ENCODE data around the gene AMPH. TPM values are rescaled to one million over a fixed set of nuclear protein-coding genes. Genes with fewer than 3 reads are reported as not detected.

AMPH gene
- total RNA-seq, 4 donors from 2014 or later: 2.2 to 6.6 (median 5.9) TPM; not detected in 1

DNA sequence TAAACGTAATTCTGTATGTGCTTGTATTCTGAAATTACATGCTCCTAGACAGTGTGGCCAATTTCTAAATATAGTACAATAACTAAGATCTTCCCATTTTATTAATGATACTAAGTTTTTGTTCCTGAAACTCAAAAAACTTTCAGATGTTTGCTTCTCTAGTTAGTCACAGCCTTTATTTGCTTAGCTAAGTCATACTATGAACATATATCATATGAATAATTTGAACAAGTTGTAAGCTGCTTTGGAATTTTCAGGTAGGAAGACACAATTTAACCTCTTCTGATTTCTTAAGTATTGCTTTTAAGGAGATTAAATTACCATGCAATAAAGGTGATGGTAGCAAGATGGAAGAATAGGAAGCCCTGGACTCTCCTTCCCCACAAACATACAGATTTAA lies 148.7 kb downstream of the AMPH start:
- in situ Hi-C loops (cut with MboI; ENCODE audit: low pct_ligation_motif_present in 1 of 4, low pct_unique_long_range_greater_than_20kb in 1 of 4, low sequenced_read_pairs in 3 of 4): no loop called here
- Histone ChIP-seq H3K4me3 (no peak overlapping the region), H3K36me3 (no peaks in the 10 kb centered on the region), H3K27ac (no peak overlapping the region), H3K9me3 (no peaks in the 10 kb centered on the region), H3K4me1 (no peaks in the 10 kb centered on the region), H3K27me3 (no peaks in the 10 kb centered on the region)
- no peak for DNase-seq
- TF ChIP-seq, protein P1, sequence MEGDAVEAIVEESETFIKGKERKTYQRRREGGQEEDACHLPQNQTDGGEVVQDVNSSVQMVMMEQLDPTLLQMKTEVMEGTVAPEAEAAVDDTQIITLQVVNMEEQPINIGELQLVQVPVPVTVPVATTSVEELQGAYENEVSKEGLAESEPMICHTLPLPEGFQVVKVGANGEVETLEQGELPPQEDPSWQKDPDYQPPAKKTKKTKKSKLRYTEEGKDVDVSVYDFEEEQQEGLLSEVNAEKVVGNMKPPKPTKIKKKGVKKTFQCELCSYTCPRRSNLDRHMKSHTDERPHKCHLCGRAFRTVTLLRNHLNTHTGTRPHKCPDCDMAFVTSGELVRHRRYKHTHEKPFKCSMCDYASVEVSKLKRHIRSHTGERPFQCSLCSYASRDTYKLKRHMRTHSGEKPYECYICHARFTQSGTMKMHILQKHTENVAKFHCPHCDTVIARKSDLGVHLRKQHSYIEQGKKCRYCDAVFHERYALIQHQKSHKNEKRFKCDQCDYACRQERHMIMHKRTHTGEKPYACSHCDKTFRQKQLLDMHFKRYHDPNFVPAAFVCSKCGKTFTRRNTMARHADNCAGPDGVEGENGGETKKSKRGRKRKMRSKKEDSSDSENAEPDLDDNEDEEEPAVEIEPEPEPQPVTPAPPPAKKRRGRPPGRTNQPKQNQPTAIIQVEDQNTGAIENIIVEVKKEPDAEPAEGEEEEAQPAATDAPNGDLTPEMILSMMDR (IDR thresholded peaks at IDR 0.05): no peak
- no peak for TF ChIP-seq EP300 (IDR thresholded peaks at IDR 0.05; ENCODE audit: low read depth)
- no peak for TF ChIP-seq POLR2AphosphoS5 (IDR thresholded peaks at IDR 0.05)
- TF ChIP-seq POLR2A (IDR thresholded peaks at IDR 0.05): no peak
- WGBS, 2 donors (ENCODE audit: low coverage in 1 of 2): 69 to 75% methylated on average over 1 of the region's 1 CpG
- intact Hi-C loops (cut with DNase I; ENCODE audit: low total_unique reads): no loop called here

DNA sequence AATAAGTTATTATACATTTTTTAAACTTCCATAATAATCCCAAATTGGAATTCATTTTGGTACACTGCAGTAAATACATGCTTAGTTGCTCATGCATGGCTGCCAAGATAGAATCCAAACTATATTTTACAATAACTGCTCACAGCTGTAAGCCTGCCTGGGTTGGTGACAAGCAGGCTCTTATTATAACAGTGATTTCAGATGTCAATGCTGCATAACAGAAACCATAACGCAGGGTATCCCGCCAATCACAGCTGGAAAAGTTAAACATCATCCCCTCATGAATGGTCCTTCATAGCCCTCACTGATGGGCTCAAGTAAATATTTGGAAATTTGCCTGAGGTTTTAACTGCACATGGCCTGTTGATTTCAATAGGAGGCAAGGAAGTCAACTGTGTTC lies 149.8 kb downstream of the AMPH start:
- Histone ChIP-seq H3K27me3 (no peaks in the 10 kb centered on the region), H3K27ac (no peak overlapping the region), H3K4me3 (no peak overlapping the region), H3K36me3 (no peaks in the 10 kb centered on the region), H3K4me1 (no peaks in the 10 kb centered on the region), H3K9me3 (no peaks in the 10 kb centered on the region)
- in situ Hi-C loops (cut with MboI; ENCODE audit: low pct_ligation_motif_present in 1 of 4, low pct_unique_long_range_greater_than_20kb in 1 of 4, low sequenced_read_pairs in 3 of 4) (no loop called here), intact Hi-C loops (cut with DNase I; ENCODE audit: low total_unique reads) (no loop called here)
- DNase-seq: no peak
- WGBS, 2 donors (ENCODE audit: low coverage in 1 of 2): 62% methylated on average over 2 of the region's 2 CpGs; no CpG with 5 or more reads in 1 of the 2 donors
- TF ChIP-seq POLR2AphosphoS5 (IDR thresholded peaks at IDR 0.05) (no peak), EP300 (IDR thresholded peaks at IDR 0.05; ENCODE audit: low read depth) (no peak), POLR2A (IDR thresholded peaks at IDR 0.05) (no peak)
- TF ChIP-seq, protein P1 (IDR thresholded peaks at IDR 0.05): no peak

DNA sequence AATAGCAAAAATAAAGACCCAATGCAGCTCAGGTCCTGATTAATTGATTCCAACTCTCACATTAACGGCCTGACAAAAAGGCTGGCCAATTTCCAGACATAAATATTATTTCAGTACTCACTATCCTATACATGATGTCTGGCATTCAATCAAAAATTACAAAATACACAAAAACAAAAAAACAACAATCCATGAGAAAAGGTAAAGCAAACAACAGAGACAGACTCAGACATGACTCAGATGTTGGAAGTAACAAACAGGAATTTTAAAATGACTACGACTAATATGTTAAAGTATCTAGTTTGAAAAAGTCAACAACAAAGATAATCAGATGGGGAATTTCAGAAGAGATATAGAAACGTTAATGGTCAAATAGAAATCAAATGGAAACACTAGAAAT lies 152.8 kb downstream of the AMPH start:
- intact Hi-C loops (cut with DNase I; ENCODE audit: low total_unique reads): no loop called here
- no peaks in the 10 kb centered on the region for H3K9me3 ChIP-seq
- H3K27ac ChIP-seq: no peak overlapping the region
- no peaks in the 10 kb centered on the region for H3K36me3 ChIP-seq
- H3K4me3 ChIP-seq: no peak overlapping the region
- in situ Hi-C loops (cut with MboI; ENCODE audit: low pct_ligation_motif_present in 1 of 4, low pct_unique_long_range_greater_than_20kb in 1 of 4, low sequenced_read_pairs in 3 of 4): no loop called here
- no peaks in the 10 kb centered on the region for H3K4me1 ChIP-seq
- 47 to 61% methylated on average over 2 to 3 of the region's 3 CpGs for WGBS, 2 donors (ENCODE audit: low coverage in 1 of 2)
- TF ChIP-seq POLR2AphosphoS5 (IDR thresholded peaks at IDR 0.05): no peak
- TF ChIP-seq, protein P1 (IDR thresholded peaks at IDR 0.05): no peak
- TF ChIP-seq EP300 (IDR thresholded peaks at IDR 0.05; ENCODE audit: low read depth): no peak
- TF ChIP-seq POLR2A (IDR thresholded peaks at IDR 0.05): no peak
- DNase-seq: no peak
- no peaks in the 10 kb centered on the region for H3K27me3 ChIP-seq

DNA sequence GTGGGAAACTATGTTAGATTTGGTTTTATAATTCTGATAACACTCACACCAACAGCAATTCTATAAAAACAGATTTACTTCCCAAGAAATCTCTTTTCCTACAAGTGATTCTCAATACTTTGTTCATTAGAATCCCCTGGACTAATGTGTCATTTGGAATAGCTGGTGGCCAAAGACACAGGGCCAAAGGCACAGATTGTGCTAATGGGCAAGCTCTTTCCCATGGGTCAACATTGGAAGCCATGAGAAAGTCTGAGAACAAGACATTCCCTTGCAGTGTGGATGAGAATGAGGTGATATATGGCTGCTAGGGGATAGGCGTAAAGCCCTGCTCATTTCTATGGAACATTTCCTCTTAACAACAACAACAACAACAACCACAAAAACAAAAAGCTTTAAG lies 153.8 kb downstream of the AMPH start:
- Histone ChIP-seq H3K4me3 (no peak overlapping the region), H3K4me1 (no peaks in the 10 kb centered on the region), H3K36me3 (no peaks in the 10 kb centered on the region), H3K9me3 (no peaks in the 10 kb centered on the region), H3K27me3 (no peaks in the 10 kb centered on the region), H3K27ac (no peak overlapping the region)
- WGBS, 2 donors (ENCODE audit: low coverage in 1 of 2): 79% methylated on average over 1 of the region's 1 CpG; no CpG with 5 or more reads in 1 of the 2 donors
- TF ChIP-seq, protein P1 (IDR thresholded peaks at IDR 0.05): no peak
- TF ChIP-seq POLR2A (IDR thresholded peaks at IDR 0.05) (no peak), EP300 (IDR thresholded peaks at IDR 0.05; ENCODE audit: low read depth) (no peak), POLR2AphosphoS5 (IDR thresholded peaks at IDR 0.05) (no peak)
- DNase-seq: no peak
- intact Hi-C loops (cut with DNase I; ENCODE audit: low total_unique reads) (no loop called here), in situ Hi-C loops (cut with MboI; ENCODE audit: low pct_ligation_motif_present in 1 of 4, low pct_unique_long_range_greater_than_20kb in 1 of 4, low sequenced_read_pairs in 3 of 4) (no loop called here)

Measured in transverse colon (tissue), 4 donors.